ENCODE measurements around the gene FDX2.

Gene FDX2

GRCh38 chr19:10332965-10333757 lies 17.3 kb upstream of the FDX2 start, which contains the start of gene RAVER1:
TSS of gene RAVER1 (minus strand) at chr19:10333529. CDS start at chr19:10333507, 22 bp downstream.
- DNase-seq (ENCODE audit: low spot score): peak; percentile 99

DNA sequence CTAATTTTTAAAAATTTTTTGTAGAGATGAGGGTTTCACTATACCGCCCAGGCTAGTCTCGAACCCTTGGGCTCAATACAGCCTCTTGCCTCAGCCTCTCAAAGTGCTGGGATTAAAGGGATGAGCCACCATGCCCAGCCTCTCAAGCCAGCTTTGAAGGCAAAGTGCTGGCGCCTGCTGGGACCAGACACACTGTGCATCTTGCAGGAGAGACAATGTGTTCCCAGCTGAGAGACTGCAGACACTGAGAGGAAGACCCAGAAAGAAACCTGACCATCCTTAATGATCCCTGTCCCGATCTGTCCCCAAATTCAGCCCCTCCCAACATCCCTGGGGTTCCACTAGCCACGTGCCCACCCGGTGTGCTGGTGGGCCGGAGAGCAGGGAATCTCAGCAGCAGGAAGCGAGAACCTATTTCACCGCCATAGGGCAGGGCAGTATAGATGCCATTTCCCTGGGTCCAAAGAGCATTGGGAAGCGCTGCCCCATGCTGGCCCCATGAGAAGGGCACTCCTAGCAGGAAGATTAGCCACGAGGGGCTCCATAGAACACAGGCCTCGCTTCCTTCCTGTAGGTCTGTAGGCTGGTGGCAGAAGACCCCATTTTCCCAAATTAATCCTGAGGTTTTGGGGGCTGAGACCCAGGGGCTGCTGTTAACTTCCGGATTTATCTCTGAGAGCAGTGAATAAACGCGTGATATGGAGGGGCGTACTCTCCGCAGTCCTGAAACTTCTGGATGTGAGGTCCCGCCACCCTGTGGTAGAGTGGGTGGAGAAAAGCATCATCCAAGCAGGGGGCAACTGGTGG lies 16.5 kb upstream of the FDX2 start:
- peak; percentile 3 for DNase-seq (ENCODE audit: low spot score)

DNA sequence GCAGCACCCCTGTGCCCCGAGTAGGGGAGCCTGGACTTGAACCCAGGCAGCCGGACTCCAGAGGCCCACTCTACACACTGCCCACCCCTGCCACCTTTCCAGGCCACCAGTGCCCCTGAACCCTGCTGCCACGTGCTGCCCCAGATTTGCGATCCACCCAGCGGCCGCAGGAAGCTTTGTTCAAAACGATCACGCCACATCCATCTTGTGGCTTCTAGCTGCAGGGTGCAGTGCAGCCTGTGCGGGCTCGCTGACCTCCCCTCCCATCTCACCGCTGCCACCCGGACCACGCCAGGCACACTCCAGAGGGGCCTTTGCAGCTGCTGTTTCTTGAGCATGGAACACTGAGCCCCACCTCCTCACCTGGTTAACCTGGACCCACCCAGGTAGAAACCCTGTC lies 13.7 kb upstream of the FDX2 start:
- DNase-seq (ENCODE audit: low spot score): no peak

DNA sequence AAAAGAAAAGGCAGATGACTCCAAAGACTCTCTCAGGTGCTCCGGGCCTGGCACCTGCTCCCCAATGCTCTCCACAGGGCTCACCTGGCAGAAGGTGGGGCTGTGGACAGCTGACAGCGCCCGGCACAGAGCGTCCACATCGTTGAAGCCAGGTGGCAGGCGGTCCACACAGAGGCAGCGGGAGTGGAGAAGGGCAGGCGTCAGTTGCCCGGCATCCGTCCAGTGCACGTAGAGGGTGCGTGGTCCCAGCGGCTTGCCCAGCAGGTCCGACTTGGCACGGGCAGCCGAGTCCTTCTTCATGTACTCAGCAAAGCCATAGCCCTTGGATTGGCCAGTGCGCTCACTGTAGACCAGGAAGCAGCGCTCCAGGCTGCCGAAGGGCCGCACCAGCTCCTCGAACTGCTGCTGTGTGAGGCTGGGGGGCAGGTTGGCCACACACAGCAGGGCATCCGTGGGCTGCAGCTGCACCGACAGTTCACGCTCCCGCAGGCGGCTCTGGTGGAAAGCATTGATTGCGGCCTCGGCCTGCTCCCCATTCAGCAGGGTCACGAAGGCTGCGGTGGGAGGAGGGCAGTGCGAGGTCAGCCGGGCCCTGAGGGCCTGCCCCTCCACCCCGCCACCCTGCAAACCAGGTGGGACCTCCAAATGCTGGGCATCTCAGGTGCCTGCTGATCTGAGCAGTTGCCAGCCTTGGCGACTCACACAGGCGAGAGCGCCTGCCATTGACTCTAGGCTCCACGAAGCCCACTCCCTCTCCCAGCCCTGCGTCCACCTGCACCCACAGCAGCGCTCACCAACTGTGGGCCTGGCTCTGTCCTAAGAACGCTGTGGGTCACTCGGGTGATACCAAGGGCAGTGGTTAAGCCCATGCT lies 13.0 kb upstream of the FDX2 start:
- no peak for DNase-seq (ENCODE audit: low spot score)

- DNase-seq (ENCODE audit: low spot score): peak; percentile 3
Measured at GRCh38 chr19:10327793-10328192, 12.0 kb upstream of the FDX2 start.

GRCh38 chr19:10325732-10326131 lies 9.9 kb upstream of the FDX2 start:
- DNase-seq (ENCODE audit: low spot score): no peak

GRCh38 chr19:10321874-10322835 lies 6.3 kb upstream of the FDX2 start:
- peak; percentile 4 for DNase-seq (ENCODE audit: low spot score)

GRCh38 chr19:10321417-10321797 lies 5.6 kb upstream of the FDX2 start:
- peak; percentile 3 for DNase-seq (ENCODE audit: low spot score)

GRCh38 chr19:10320602-10321416 lies 5.0 kb upstream of the FDX2 start:
- DNase-seq (ENCODE audit: low spot score): peak; percentile 8

GRCh38 chr19:10318807-10319682 lies 3.2 kb upstream of the FDX2 start:
- DNase-seq (ENCODE audit: low spot score): peak; percentile 1

DNA sequence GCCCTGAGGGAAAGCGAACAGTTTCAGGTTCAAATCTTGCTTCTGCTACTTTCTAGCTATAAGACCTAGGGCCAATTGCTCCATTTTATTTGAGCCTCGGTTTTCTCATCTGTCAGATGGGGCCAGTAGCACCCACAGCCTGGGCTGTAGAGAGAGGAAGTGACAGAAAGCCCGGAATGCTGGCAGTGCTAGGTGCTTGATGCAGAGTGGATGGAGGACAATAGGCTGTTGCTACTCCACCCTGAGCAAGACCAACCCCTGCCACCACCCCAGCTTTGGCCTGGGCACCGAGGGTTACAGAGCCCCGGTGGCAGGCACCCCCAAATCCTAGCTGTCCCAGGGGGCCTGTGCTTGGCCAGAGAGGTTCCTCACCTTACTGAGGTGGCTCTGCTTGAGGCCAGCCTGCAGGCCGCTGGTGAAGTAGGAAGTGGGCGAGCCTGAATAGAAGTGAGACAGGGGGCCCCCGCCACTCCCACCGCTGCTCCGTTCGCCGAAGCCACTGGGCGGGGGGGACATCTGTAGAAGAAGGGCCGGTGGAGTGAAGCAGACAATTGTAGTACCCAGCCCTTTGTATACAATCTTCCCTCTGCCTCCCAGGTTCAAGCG lies 2.1 kb upstream of the FDX2 start:
- no peak for DNase-seq (ENCODE audit: low spot score)

DNA sequence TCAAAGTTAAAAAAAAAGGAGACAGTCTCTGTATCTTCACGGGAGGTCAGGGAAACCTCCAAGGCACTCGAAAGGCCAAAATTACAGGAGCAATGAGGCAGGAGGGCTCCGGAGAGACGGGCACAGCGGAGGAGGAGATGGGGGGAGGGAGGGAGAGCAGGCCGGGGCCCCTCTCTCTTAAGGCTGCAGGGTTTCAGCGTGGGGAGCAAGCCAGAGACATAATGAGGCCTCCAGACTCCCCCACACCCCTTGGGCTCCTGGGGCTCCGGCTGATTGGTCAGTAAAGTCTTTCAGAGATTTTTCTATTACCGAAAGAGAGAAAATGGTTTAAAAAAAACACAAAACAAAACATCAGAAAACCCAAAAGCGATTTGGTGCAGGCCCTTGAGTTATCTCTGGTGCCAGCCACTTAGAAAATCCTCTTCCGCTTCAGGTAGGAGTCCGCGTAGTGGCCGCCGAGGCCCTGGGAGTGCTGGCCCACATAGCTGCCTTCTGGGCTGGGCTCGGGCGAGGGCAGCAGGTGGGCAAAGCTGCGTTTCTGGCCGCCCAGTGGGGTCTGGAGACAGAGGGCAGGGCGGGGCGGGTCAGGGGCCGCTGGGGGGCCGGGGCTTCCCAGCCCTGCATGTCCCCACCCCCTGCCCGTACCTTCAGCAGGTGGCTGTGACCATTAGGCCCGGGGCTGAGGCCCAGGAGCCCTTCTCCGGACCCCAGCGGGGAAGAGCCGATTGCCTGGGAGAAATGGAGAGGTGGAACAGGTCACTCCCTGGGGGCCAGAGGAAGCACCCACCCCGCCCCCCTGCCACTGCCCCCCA lies 1.4 kb upstream of the FDX2 start:
- DNase-seq (ENCODE audit: low spot score): no peak

DNA sequence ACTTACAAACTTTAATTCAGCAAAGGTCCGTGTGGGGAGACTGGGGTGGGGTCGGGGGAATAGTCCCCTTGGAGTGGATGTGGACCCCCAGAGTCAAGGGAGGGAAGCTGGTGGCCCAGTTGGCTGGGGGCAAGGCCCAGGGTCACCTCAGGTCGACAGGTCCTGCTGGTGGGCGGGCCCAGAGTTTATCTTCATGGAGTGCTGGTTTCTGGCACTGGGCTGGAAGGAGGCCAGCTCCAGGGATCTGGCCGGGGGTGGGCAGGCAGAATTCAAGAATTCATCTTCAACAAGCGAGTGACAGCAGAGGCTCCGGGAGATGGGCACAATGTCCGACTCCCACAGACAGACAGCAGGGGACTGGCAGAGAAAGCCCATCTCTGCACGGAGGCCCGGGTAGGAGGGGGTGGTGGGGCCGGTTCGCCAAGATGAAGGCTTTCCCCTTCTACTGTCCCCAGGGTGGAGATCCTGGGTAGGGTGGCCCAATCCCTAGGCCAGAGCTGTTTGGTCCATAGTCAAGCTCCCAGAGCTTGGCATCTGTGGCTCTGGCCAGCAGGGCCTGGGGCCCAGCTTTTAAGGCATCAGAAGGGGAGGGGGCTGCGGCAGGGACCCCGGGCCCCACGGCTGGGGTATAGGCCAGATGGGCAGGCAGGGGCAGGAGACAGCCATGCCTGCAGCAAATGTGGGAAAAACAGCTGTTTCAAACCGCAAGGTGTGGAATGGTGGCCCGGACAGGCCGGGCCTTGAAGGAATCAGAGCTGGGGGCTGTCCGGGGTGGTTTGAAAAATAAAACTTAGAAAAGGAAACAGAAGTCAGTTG lies 622 bp upstream of the FDX2 start:
- DNase-seq (ENCODE audit: low spot score): no peak

- no peak for DNase-seq (ENCODE audit: low spot score)
Measured at GRCh38 chr19:10309423-10309822, 6.4 kb downstream of the FDX2 start, which contains the start of gene ZGLP1. TSS of gene ZGLP1 (minus strand) at chr19:10309815.

- no peak for DNase-seq (ENCODE audit: low spot score)
Measured at GRCh38 chr19:10306327-10306726, 9.5 kb downstream of the FDX2 start.

- no peak for DNase-seq (ENCODE audit: low spot score)
Measured at GRCh38 chr19:10305139-10305806, 10.5 kb downstream of the FDX2 start.
